ENCODE results near the gene LPCAT1.
A peak's percentile ranks its signal among the peaks of the same experiment; 100 is the strongest.
"Not testable (repeated sequence)": the region's sequence is repeated elsewhere in the genome, so short reads cannot be mapped to it uniquely, and the experiment has no call there.

The LPCAT1 gene

GRCh38 chr5:1462358-1462757 lies 61.4 kb downstream of the LPCAT1 start:
- DNase-seq: peak in 1 of 2 donors; percentile 9

- DNase-seq: no peak
These were observed 62.4 kb downstream of the LPCAT1 start for GRCh38 chr5:1461396-1461795.

- no peak for DNase-seq
These were observed 63.6 kb downstream of the LPCAT1 start for GRCh38 chr5:1460054-1460682.

- DNase-seq: not testable (repeated sequence)
These were observed 64.3 kb downstream of the LPCAT1 start for GRCh38 chr5:1459435-1459834.

- not testable (repeated sequence) for DNase-seq
These were observed 67.5 kb downstream of the LPCAT1 start for GRCh38 chr5:1456110-1456881.

- no peak for DNase-seq
These were observed 70.1 kb downstream of the LPCAT1 start for GRCh38 chr5:1453613-1454012.

GRCh38 chr5:1449081-1449630 lies 74.6 kb downstream of the LPCAT1 start:
- peak in 1 of 2 donors; percentile 6 for DNase-seq

GRCh38 chr5:1448511-1449011 lies 75.2 kb downstream of the LPCAT1 start:
- DNase-seq: peak in 1 of 2 donors; percentile 10

GRCh38 chr5:1447671-1448361 lies 75.9 kb downstream of the LPCAT1 start:
- peak in 1 of 2 donors; percentile 13 for DNase-seq

- DNase-seq: peak in 1 of 2 donors; percentile 8
These were observed 77.0 kb downstream of the LPCAT1 start for GRCh38 chr5:1446602-1447343.

- DNase-seq: peak in 1 of 2 donors; percentile 2
These were observed 77.8 kb downstream of the LPCAT1 start for GRCh38 chr5:1445689-1446601.

GRCh38 chr5:1445313-1445688 lies 78.5 kb downstream of the LPCAT1 start, which contains the start of gene SLC6A3:
Gene SLC6A3, minus strand, starts transcription at chr5:1445440. Its CDS starts 2,243 bp downstream, at chr5:1443197.
- DNase-seq: peak in 1 of 2 donors; percentile 51

- peak in 1 of 2 donors; percentile 8 for DNase-seq
These were observed 79.2 kb downstream of the LPCAT1 start for GRCh38 chr5:1444361-1445189.

- peak in 1 of 2 donors; percentile 9 for DNase-seq
These were observed 79.8 kb downstream of the LPCAT1 start for GRCh38 chr5:1443991-1444360.

GRCh38 chr5:1443171-1443570 lies 80.6 kb downstream of the LPCAT1 start:
- DNase-seq: no peak

- DNase-seq: peak in 1 of 2 donors; percentile 1
These were observed 81.3 kb downstream of the LPCAT1 start for GRCh38 chr5:1442222-1443145.

- DNase-seq: no peak
These were observed 82.4 kb downstream of the LPCAT1 start for GRCh38 chr5:1441166-1441865.

- no peak for DNase-seq
These were observed 83.7 kb downstream of the LPCAT1 start for GRCh38 chr5:1440098-1440493.
